ENCODE measurements around the gene CDH22.

Gene CDH22

GRCh38 chr20:46212876-46213275, 95.4 kb downstream of the CDH22 start:
- POLR2A ChIA-PET (ENCODE audit: low non-redundant PET) = no interaction called here

GRCh38 chr20:46212252-46212651, 96.0 kb downstream of the CDH22 start:
- TF ChIP-seq CTCF (conservative IDR thresholded peaks at IDR 0.05; ENCODE audit: low read depth) = no peak
- H3K27ac ChIP-seq = no peak overlapping the region
- ChIA-PET POLR2A (ENCODE audit: low non-redundant PET) (no interaction called here), CTCF (interaction anchor here (0.7 to 1.3 kb wide), 4 partner anchors 14 to 37 kb away, joined by 3 read pairs; no protein-coding TSS in a partner anchor)
- DNase-seq (ENCODE audit: low spot score) = no peak

More at GRCh38 chr20:46212876-46213275, 95.4 kb downstream of the CDH22 start:
- CTCF ChIA-PET = no interaction called here
- TF ChIP-seq CTCF (conservative IDR thresholded peaks at IDR 0.05; ENCODE audit: low read depth) = no peak
- DNase-seq (ENCODE audit: low spot score) = no peak
- no peak overlapping the region for H3K27ac ChIP-seq

GRCh38 chr20:46211331-46211722, 97.0 kb downstream of the CDH22 start:
- CTCF ChIA-PET = interaction anchor here (0.6 to 1.3 kb wide), 6 partner anchors 13 to 436 kb away, joined by 3 to 9 read pairs (median 3); no protein-coding TSS in a partner anchor
- POLR2A ChIA-PET (ENCODE audit: low non-redundant PET) = interaction anchor here (0.6 kb wide), 1 partner anchor 126 kb away, joined by 3 read pairs; no protein-coding TSS in a partner anchor
- no peak for TF ChIP-seq CTCF (conservative IDR thresholded peaks at IDR 0.05; ENCODE audit: low read depth)
- H3K27ac ChIP-seq = no peak overlapping the region
- DNase-seq (ENCODE audit: low spot score) = no peak

GRCh38 chr20:46210672-46211330, 97.5 kb downstream of the CDH22 start:
- ChIA-PET POLR2A (ENCODE audit: low non-redundant PET) (no interaction called here), CTCF (interaction anchor here (0.6 to 1.3 kb wide), 3 partner anchors 13 to 437 kb away, joined by 3 to 9 read pairs (median 3); no protein-coding TSS in a partner anchor)
- H3K27ac ChIP-seq = no peak overlapping the region
- DNase-seq (ENCODE audit: low spot score) = no peak
- no peak for TF ChIP-seq CTCF (conservative IDR thresholded peaks at IDR 0.05; ENCODE audit: low read depth)

GRCh38 chr20:46209930-46210671, 98.2 kb downstream of the CDH22 start:
- POLR2A ChIA-PET (ENCODE audit: low non-redundant PET) = no interaction called here

More at GRCh38 chr20:46209930-46210671, 98.2 kb downstream of the CDH22 start:
- no peak for TF ChIP-seq CTCF (conservative IDR thresholded peaks at IDR 0.05; ENCODE audit: low read depth)
- DNase-seq (ENCODE audit: low spot score) = no peak
- no peak overlapping the region for H3K27ac ChIP-seq
- CTCF ChIA-PET = no interaction called here
